SK-MEL-5 (cell line): ENCODE data around the gene DDX3X. TPM values are rescaled to one million over a fixed set of nuclear protein-coding genes. Genes with fewer than 3 reads are reported as not detected.
A peak's percentile ranks its signal among the peaks of the same experiment; 100 is the strongest.
"Not testable (repeated sequence)": the region's sequence is repeated elsewhere in the genome, so short reads cannot be mapped to it uniquely, and the experiment has no call there.

ENCODE experiments used
- DNase-seq: peaks from one replicate; pipeline ENCODE4 v3.0.0-alpha.2; 2016; ENCODE audit warnings: low read depth, low spot score
- in situ Hi-C: cut with HindIII; loops from 2 replicates; pipeline ENCODE4 v1.10.0; 2016; ENCODE audit warnings: low sequenced_read_pairs, high pct_unique_total_duplicates, low pct_unique_long_range_greater_than_20kb
- total RNA-seq: library from RNA; depleted of rRNA; stranded (reverse); fragments of >200 nt; shearing (Covaris generic); gene quantifications from 2 replicates; pipeline ENCODE4 v1.2.3, GENCODE V29; 2014

Gene DDX3X
- total RNA-seq, 1 experiment from 2014 or later = 151 TPM

GRCh38 chrX:41348551-41348950, 14.6 kb downstream of the DDX3X start:
- in situ Hi-C loops = no loop called here
- no peak for DNase-seq

GRCh38 chrX:41350150-41350975, 16.4 kb downstream of the DDX3X start:
- in situ Hi-C loops = no loop called here

GRCh38 chrX:41350976-41351569, 17.1 kb downstream of the DDX3X start:
- in situ Hi-C loops = no loop called here
- peak; percentile 15 for DNase-seq

More at GRCh38 chrX:41350150-41350975, 16.4 kb downstream of the DDX3X start:
- DNase-seq = no peak

DNA sequence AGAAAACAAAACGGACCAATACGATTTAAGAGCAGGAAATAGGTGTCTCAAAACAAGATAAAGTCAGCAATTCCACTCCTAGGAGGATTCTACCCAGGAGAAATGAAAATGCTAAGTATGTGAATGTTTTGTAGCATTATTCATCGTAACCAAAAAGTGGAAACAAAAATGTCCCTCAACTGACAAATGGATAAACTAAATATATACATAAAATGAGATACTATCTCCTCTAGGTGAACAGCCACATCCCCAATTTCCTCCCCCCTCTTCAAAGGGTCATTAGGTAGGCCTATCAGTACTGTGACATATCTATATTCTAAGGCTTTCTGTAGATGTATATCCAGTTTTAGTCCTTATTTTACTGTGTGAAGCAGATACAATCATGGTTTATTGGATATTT, 18.0 kb downstream of the DDX3X start:
- in situ Hi-C loops = no loop called here
- no peak for DNase-seq

GRCh38 chrX:41352329-41352838, 18.4 kb downstream of the DDX3X start:
- in situ Hi-C loops = no loop called here
- no peak for DNase-seq

- in situ Hi-C loops = no loop called here
- no peak for DNase-seq
Observed at GRCh38 chrX:41353985-41354384, 20.0 kb downstream of the DDX3X start.

GRCh38 chrX:41369152-41369551, 35.2 kb downstream of the DDX3X start:
- no peak for DNase-seq
- in situ Hi-C loops = no loop called here

DNA sequence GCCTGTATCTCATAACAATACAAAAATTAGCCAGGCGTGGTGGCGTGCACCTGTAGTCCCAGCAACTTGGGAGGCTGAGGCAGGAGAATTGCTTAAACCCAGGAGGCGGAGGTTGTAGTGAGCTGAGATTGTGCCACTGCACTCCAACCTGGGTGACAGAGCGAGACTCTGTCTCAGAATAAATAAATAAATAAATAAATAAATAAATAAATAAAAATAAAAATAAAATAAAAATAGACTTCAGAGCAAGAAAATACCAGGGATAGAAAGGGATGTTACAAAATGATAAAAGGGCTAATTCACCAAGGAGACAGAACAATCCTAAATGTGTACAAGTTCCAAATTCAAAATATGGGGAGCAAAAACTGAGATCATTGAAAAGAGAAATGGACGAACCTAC, 37.6 kb downstream of the DDX3X start:
- in situ Hi-C loops, DNase-seq: not testable (repeated sequence)

- in situ Hi-C loops = no loop called here
- DNase-seq = no peak
Observed at GRCh38 chrX:41373989-41374606, 40.1 kb downstream of the DDX3X start.

DNA sequence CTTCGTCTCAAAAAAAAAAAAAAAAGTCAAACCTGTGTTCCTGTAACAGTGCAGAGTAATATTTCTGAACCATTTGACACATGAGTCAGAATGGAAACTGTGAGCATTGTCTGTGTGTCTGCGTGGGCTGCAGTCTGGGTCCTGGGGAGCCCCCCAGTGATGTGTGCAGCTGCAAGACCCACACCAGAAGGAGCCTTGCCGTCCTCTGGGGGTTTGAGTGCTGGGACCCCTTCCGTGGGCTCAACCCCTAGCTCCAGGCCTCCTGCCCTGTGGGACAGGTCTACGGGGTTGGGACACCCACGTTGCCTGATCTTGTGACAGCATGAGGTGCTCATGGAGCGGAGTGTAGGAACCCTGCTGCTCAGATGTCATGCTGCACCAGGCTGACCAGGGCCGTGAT, 43.7 kb downstream of the DDX3X start:
- in situ Hi-C loops = no loop called here
- DNase-seq = no peak

DNA sequence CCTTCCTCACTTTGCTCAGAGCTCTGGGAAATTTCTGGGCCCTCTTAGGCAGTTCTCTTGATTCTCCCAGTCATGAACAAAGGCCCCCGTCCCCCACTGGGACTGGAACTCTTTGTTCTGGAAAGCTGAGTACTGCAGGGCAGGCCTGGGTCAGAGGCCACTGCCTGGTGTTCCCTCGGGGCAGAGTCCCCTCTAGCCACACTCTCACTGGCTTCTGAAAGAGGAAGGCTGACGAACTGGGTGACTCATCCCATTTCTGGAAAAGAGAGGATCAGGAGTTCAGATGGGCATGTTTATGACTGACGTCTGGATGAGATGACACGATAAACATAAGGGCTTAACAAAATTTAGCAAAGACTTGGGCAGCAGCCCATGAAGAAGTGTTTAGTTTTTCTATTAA, 47.7 kb downstream of the DDX3X start:
- in situ Hi-C loops = no loop called here
- DNase-seq = peak; percentile 42

- no peak for DNase-seq
- in situ Hi-C loops = no loop called here
Observed at GRCh38 chrX:41382714-41383645, 49.0 kb downstream of the DDX3X start.

DNA sequence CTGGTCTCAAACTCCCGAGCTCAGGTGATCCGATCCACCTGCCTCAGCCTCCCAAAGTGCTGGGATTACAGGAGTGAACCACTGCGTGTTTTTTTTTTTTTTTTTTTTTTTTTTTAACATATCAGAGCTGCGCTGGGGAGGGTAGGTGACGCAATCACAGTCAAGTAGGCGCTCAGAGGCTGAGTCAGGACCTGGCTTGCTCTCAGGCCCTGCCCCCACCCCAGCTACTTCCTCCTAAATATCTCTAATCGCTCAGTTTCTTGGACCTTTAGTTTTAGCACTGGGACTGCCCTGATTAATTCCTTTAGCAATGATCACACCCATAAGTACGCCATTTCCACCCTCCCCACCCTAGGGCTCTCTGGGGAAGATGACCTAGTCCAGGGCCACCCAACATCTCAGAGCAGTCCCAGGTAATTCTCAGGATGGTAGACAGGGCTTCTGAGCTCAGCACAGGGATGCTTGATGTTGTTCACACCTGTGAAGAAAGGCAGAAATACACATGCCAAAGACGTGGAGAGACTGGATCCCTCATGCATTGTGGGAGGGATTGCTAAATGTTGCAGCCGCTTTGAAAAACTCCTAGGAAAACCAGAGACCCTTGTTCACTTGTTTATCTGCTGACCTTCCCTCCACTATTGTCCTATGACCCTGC, 50.2 kb downstream of the DDX3X start:
- in situ Hi-C loops = no loop called here

DNA sequence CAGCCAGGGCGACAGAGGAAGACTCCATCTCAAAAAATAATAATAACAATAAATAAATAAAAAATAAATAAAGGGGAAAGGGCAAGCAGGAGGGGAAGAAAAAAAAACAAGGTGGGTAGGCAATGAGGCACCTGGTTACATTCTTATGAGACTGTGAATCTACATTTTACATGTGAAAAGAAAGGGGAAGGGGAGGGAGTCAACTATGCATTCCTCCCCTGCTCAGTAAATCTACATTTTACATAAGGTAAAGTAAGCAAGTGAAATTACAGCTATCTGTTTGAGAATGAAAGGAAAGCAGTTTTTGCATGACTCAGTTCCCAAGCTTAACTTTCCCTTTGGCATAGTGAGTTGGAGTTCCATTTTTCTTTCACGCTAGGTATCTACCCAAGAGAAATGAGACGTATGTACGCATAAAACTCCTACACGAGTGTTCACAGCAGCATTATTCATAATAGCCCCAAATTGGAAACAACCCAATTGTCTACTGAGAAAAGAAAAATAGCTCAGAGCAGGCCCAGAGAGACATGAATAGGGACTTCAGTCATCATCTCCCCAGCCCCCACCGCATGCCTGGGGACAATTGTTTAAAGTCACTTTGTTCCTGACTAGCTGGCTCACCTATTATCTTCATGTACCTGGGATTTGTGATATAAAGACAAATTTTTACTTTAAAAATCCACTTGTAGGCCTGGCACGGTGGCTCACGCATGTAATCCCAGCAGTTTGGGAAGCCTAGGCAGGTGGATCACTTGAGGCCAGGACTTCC, 52.4 kb downstream of the DDX3X start:
- no peak for DNase-seq
- in situ Hi-C loops = no loop called here

More for the DNA sequence above, 50.2 kb downstream of the DDX3X start:
- DNase-seq = no peak

DNA sequence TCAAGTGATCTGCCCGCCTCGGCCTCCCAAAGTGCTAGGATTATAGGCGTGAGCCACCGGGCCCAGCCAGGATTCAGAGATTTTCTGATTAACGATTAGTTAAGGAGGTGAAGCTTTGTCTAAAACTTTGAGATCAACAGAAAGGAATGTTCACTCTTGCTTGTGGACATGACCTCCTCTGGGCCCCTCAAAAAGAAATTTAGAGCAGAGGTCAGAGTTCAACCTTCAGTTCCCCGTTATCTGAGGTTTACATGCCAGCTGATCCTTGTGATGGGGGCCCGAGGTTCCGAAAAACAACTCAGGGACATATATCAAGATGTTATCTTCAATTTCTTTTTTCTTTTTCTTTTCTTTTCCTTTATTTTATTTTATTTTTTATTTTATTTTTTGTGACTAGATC, 54.6 kb downstream of the DDX3X start:
- no peak for DNase-seq
- in situ Hi-C loops = no loop called here

GRCh38 chrX:41389311-41389888, 55.4 kb downstream of the DDX3X start:
- no peak for DNase-seq
- in situ Hi-C loops = no loop called here
